Gastroesophageal sphincter (tissue), 4 donors: ENCODE results near the gene DAB1. TPM values are rescaled to one million over a fixed set of nuclear protein-coding genes. Genes with fewer than 3 reads are reported as not detected.

ENCODE experiments used
- ATAC-seq: fragments of 150-250 bp; one replicate; pipeline ENCODE4 v1.9.1; 2016; ENCODE audit warnings: mild to moderate bottlenecking, moderate library complexity
- H3K27ac ChIP-seq, 4 donors: fragments of 200-600 bp; sonication (generic) in 3 of 4; 1 replicate in 3 of 4; 2 replicates in 1 of 4; pipeline ENCODE4 v1.5.1; 2016 to 2019
- H3K27me3 ChIP-seq: fragments of 200-600 bp; sonication (generic); one replicate; pipeline ENCODE4 v1.5.1; 2019
- H3K36me3 ChIP-seq, 2 donors: fragments of 200-600 bp; sonication (generic); one replicate each; pipeline ENCODE4 v1.5.1; 2019; ENCODE audit warnings: control low read depth in 1 of 2
- H3K4me1 ChIP-seq, 3 donors: fragments of 200-600 bp; sonication (generic); 1 replicate in 2 of 3; 2 replicates in 1 of 3; pipeline ENCODE4 v1.5.1; 2016 to 2019; ENCODE audit warnings: control low read depth in 2 of 3
- H3K4me3 ChIP-seq, 2 donors: fragments of 200-600 bp; sonication (generic); one replicate each; pipeline ENCODE4 v1.5.1; 2019; ENCODE audit warnings: mild to moderate bottlenecking in 1 of 2, moderate library complexity in 1 of 2
- H3K9me3 ChIP-seq, 3 donors: fragments of 200-600 bp; sonication (generic); one replicate each; pipeline ENCODE4 v1.5.1; 2017 to 2019; ENCODE audit warnings: control low read depth in 2 of 3
- EP300 ChIP-seq: sonication (generic); formaldehyde crosslinking; IDR thresholded peaks from one replicate; pipeline ENCODE4 v1.6.1; 2017; ENCODE audit warnings: antibody characterized with exemption, mild to moderate bottlenecking
- POLR2A ChIP-seq, 2 donors: fragments of 450-650 bp; IDR thresholded peaks; one replicate each; pipeline ENCODE4 v1.6.1; 2017; ENCODE audit warnings: antibody characterized with exemption in 2 of 2, mild to moderate bottlenecking in 2 of 2, moderate library complexity in 1 of 2
- POLR2AphosphoS5 ChIP-seq: sonication (generic); formaldehyde crosslinking; IDR thresholded peaks from one replicate; pipeline ENCODE4 v1.6.1; 2017; ENCODE audit warnings: antibody characterized with exemption
- WGBS, 2 donors: methylation state at CpG; one replicate each; pipeline ENCODE4 v1.1.5; 2018; ENCODE audit warnings: low coverage in 1 of 2; 5-methylcytosine and 5-hydroxymethylcytosine counted together
- total RNA-seq, 4 donors: library from RNA; depleted of rRNA; stranded (reverse); fragments of >200 nt; gene quantifications; one replicate each; pipeline ENCODE4 v1.1.0, GENCODE V29; 2016
- TF ChIP-seq, protein P1 (sequence below), 4 experiments: fragments of 200-600 bp in 2 of 4; fragments of 450-650 bp in 2 of 4; sonication (generic) in 1 of 4; IDR thresholded peaks; one replicate each; pipeline ENCODE4 v1.5.1; 2017 to 2019; ENCODE audit warnings: antibody characterized with exemption in 4 of 4, mild to moderate bottlenecking in 2 of 4, moderate library complexity in 2 of 4

DAB1 gene
- total RNA-seq, 4 donors from 2014 or later: 0.47 to 1.6 (median 1.1) TPM

GRCh38 chr1:57084701-57085100 lies 339.2 kb downstream of the DAB1 start:
- H3K36me3 ChIP-seq: no peaks in the 10 kb centered on the region
- no peak overlapping the region for H3K27ac ChIP-seq
- H3K4me3 ChIP-seq: no peak overlapping the region
- H3K9me3 ChIP-seq: no peaks in the 10 kb centered on the region
- no peaks in the 10 kb centered on the region for H3K27me3 ChIP-seq
- WGBS, 2 donors: 93 to 100% methylated on average over 2 of the region's 2 CpGs
- H3K4me1 ChIP-seq: peaks cover 0 to 17% (median 0%) of the 10 kb centered on the region in 3 donors
- no peak for TF ChIP-seq EP300
- no peak for TF ChIP-seq POLR2A (IDR thresholded peaks at IDR 0.05)
- TF ChIP-seq, protein P1, sequence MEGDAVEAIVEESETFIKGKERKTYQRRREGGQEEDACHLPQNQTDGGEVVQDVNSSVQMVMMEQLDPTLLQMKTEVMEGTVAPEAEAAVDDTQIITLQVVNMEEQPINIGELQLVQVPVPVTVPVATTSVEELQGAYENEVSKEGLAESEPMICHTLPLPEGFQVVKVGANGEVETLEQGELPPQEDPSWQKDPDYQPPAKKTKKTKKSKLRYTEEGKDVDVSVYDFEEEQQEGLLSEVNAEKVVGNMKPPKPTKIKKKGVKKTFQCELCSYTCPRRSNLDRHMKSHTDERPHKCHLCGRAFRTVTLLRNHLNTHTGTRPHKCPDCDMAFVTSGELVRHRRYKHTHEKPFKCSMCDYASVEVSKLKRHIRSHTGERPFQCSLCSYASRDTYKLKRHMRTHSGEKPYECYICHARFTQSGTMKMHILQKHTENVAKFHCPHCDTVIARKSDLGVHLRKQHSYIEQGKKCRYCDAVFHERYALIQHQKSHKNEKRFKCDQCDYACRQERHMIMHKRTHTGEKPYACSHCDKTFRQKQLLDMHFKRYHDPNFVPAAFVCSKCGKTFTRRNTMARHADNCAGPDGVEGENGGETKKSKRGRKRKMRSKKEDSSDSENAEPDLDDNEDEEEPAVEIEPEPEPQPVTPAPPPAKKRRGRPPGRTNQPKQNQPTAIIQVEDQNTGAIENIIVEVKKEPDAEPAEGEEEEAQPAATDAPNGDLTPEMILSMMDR (IDR thresholded peaks at IDR 0.05): no peak
- TF ChIP-seq POLR2AphosphoS5: no peak
- ATAC-seq: no peak

DNA sequence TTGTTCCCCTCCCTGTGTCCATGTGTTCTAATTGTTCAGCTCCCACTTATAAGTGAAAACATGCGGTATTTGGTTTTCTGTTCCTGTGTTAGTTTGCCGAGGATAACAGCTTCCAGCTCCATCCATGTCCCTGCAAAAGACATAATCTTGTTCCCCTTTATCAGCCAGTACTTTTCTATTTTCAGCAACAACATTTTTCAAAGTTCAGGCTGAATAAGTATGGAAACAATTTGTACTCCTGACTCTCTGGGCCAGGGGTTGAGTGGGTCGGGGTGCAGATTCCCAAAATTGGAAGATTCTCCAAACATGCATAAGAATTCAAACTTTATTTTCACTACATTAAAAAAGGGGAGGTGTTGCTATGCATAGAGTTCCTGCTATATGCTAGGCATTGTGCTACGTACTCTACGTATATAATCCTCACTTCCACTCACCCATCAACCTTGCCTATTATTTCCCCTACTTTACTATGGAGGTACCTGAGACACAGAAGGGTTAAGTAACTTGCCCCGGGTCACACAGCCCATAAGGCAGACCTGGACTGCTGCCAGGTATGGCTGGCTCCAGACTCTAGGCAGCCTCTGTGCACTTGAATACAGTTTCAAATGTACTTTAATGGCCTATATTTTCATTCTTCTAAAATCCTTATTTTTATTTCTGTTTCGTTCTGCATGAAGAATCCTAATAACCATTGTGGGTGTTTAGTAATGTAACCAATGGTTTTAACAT lies 341.0 kb downstream of the DAB1 start:
- H3K27me3 ChIP-seq: no peaks in the 10 kb centered on the region
- H3K4me1 ChIP-seq: peaks cover 0 to 17% (median 0%) of the 10 kb centered on the region in 3 donors
- H3K4me3 ChIP-seq: no peak overlapping the region
- H3K36me3 ChIP-seq: no peaks in the 10 kb centered on the region
- no peak overlapping the region for H3K27ac ChIP-seq
- ATAC-seq: no peak
- no peak for TF ChIP-seq POLR2A (IDR thresholded peaks at IDR 0.05)
- no peak for TF ChIP-seq EP300
- no peak for TF ChIP-seq POLR2AphosphoS5
- TF ChIP-seq, protein P1 (IDR thresholded peaks at IDR 0.05): no peak
- H3K9me3 ChIP-seq: no peaks in the 10 kb centered on the region
- WGBS, 2 donors: 49 to 77% methylated on average over 4 to 7 of the region's 7 CpGs

DNA sequence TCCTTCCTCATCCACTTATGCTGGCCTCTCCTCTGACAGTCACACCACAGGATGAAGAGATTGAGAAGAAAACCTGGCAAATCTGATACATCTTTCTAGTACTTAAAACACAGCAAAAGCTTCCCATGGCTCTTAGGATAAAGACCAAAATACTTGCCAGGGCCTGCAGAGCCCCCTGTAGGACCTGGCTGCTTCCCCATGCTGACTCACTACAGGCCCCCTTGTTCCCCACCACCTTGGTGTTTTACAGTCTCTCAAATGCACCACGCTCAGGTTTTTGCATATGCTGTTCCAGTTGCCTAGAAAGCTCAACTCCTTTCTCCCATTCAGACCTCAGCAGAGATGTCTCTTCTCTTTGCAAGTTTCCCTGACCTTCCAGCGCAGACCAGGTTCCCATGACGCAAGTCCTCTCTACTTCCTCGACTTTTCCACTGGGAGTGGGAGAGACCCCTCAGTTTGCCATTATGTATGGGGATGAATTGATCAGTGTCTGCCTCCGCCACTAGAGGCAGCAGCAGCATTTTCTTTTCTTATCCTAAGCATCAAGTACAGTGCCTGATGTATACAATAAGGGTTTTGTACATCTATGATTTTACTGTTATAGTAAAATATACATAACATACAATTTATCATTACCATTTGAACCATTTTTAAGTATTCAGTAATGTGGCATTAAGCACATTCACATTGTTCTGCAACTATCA lies 344.3 kb downstream of the DAB1 start:
- ATAC-seq: no peak
- 94 to 100% methylated on average over 4 to 5 of the region's 5 CpGs for WGBS, 2 donors
- no peaks in the 10 kb centered on the region for H3K27me3 ChIP-seq
- H3K9me3 ChIP-seq: no peaks in the 10 kb centered on the region
- no peak overlapping the region for H3K27ac ChIP-seq
- no peak for TF ChIP-seq EP300
- TF ChIP-seq, protein P1 (IDR thresholded peaks at IDR 0.05): no peak
- TF ChIP-seq POLR2AphosphoS5: no peak
- no peak for TF ChIP-seq POLR2A (IDR thresholded peaks at IDR 0.05)
- H3K36me3 ChIP-seq: no peaks in the 10 kb centered on the region
- no peak overlapping the region for H3K4me3 ChIP-seq
- peaks cover 0 to 17% (median 0%) of the 10 kb centered on the region in 3 donors for H3K4me1 ChIP-seq

DNA sequence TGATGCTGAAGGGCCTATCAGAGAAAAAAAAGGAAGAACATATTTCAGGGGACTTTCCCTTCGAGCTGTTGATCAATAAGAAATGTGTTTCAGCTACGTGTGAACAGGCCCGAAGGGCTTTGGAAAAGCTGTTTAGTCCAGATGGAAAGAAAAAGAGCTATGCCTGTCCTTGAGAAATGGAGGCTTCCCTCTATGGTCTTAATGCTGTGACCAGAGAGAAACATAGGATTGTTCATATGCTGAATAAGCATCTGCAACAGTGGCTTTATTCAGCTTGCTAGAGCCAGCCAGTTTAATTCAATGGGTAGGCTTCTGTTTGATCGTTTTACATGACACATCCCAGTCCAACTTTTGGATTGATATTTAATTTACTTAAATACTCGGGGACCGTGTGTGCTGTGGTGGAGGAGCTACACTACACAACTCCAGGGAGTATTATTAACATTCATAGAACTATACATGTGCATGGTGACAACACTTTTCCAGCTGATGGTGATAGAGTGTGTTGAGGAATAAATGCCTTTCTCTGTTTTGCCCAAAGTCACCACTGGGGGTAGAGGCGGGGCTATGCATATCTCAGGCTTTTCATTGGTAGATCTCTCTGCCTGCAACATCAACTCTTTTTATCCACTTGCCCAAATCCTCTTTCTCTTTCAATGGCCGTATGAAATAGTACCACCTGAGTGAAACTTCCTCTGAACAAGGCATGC lies 351.3 kb downstream of the DAB1 start:
- Histone ChIP-seq H3K27me3 (no peaks in the 10 kb centered on the region), H3K4me1 (peaks cover 0 to 19% (median 0%) of the 10 kb centered on the region in 3 donors), H3K27ac (no peak overlapping the region), H3K9me3 (no peaks in the 10 kb centered on the region), H3K36me3 (no peaks in the 10 kb centered on the region), H3K4me3 (no peak overlapping the region)
- WGBS, 2 donors: 73 to 82% methylated on average over 8 of the region's 8 CpGs
- no peak for TF ChIP-seq POLR2AphosphoS5
- TF ChIP-seq POLR2A (IDR thresholded peaks at IDR 0.05): no peak
- ATAC-seq: no peak

- Histone ChIP-seq H3K36me3 (no peaks in the 10 kb centered on the region), H3K4me1 (peaks cover 0 to 31% (median 0%) of the 10 kb centered on the region in 3 donors), H3K27ac (no peak overlapping the region), H3K4me3 (no peak overlapping the region), H3K27me3 (no peaks in the 10 kb centered on the region), H3K9me3 (no peaks in the 10 kb centered on the region)
- 56 to 62% methylated on average over 2 of the region's 3 CpGs for WGBS, 2 donors
- no peak for TF ChIP-seq POLR2A (IDR thresholded peaks at IDR 0.05)
- ATAC-seq: no peak
Measured at GRCh38 chr1:57067863-57068262, 356.0 kb downstream of the DAB1 start.
